IPS-NIHi7 (cell line): ENCODE measurements around the gene CACNA1D.
"Not testable (repeated sequence)": the region's sequence is repeated elsewhere in the genome, so short reads cannot be mapped to it uniquely, and the experiment has no call there.

Experiments
- DNase-seq: peaks from one replicate; pipeline ENCODE4 v3.0.0; 2012; ENCODE audit warnings: mixed read lengths; ENCODE audit errors: extremely low spot score

The CACNA1D gene

DNA sequence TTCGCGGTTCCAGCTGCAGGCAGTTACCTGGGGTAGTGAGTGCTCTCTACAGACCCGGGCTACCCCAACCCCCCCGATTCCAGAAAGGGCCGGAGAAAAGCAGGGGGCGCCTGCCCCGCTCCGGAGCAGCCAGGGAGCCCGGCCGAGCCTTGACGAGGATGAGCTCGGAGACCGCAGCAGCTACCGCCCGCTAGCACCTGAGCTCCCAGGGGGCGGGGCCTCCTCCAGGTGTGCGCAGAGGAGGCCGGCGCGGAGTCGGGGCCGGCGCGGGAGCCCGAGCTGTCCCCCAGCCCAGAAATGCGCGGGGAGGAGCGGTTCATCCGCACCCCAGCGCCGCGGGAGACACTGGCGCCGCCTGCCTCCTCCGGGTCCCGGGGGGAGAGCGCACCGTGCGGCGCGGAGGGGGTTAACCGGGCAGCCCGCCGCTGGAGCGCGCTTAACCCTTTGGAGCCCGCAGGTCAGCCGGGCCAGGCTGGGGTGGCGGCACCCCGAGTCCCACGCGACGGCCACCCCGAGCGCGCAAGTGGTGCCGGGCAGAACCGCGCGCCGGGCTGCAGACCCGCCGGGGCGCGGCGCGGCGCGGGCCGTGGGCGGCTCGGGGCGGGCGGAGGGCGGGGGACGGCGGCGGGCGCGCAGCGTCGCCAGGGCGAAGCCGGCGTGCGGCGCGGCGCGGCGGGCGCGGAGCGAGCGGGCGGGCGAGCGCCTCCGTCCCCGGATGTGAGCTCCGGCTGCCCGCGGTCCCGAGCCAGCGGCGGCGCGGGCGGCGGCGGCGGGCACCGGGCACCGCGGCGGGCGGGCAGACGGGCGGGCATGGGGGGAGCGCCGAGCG is at the start of gene CACNA1D:
Gene CACNA1D, plus strand, starts transcription at position 649 of the 829 bp plus-strand sequence. CDS start 556 bp downstream, outside the sequence.
- DNase-seq, result peak; percentile 86

GRCh38 chr3:53457068-53457467 is 37.3 kb upstream of the CACNA1D start:
- DNase-seq, result no peak

- no peak for DNase-seq
Observed at GRCh38 chr3:53460326-53460725, 34.1 kb upstream of the CACNA1D start.

GRCh38 chr3:53464424-53464823 is 30.0 kb upstream of the CACNA1D start:
- DNase-seq, result no peak

DNA sequence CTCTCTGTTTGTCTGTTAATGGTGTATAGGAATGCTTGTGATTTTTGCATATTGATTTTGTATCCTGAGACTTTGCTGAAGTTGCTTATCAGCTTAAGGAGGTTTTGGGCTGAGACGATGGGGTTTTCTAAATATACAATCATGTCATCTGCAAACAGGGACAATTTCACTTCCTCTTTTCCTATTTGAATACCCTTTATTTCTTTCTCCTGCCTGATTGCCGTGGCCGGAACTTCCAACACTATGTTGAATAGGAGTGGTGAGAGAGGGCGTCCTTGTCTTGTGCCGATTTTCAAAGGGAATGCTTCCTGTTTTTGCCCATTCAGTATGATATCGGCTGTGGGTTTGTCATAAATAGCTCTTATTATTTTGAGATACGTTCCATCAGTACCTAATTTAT is 24.7 kb upstream of the CACNA1D start:
- DNase-seq, result not testable (repeated sequence)

- no peak for DNase-seq
Observed at GRCh38 chr3:53473422-53473821, 21.0 kb upstream of the CACNA1D start.

- not testable (repeated sequence) for DNase-seq
Observed at GRCh38 chr3:53476372-53476771, 18.0 kb upstream of the CACNA1D start.

GRCh38 chr3:53477689-53478088 is 16.7 kb upstream of the CACNA1D start:
- DNase-seq, result not testable (repeated sequence)

DNA sequence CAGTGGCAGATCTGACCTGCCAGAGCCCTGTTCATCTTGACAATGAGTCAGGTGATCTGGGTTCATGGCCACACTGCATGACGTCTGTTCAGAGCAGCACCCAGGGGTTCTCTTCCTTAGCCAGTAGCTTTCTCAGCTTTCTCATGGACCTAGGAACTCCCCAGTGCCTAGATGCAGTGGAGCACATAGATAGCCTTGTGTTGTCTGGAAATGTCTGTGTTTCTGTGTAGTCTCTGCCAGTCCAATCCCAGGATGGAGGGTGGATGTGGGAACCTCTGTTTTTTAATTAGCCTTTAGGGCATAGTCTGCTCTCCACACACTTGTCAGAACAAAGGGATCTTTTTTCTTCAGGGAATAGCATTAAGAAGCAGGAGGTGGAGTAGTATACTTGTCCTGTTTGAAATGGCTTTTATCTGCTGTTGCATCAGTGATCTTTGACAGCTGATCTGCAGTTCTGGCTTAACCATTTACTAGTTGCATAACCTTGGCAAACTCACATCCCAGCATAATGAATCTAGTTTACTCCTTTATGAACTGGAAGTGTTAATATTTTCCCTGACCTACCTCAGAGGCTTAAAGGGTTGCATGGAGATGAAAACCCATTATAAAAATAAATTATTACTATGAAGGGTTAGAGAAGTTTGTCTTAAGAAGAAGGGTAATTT is 16.1 kb upstream of the CACNA1D start:
- DNase-seq, result no peak

GRCh38 chr3:53478921-53479664 is 15.3 kb upstream of the CACNA1D start:
- no peak for DNase-seq

DNA sequence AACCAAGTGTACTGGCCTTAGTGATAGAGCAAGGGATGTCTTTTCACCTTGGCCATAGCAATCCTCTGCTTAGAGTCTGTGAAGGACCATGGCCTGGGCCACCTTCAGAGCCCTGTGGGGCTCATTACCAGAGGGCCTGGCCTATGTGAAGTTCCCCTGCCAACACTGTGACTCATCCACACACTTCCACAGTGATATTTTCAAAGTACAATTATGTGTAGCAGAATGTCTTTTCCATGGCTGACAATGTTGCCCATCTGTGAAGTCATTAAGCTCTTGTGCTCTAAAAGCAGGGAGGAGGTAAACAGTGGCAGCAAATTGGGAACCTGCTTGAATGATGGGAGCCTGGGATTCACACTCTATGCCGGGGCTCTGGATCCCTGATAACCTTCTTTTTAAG is 12.2 kb upstream of the CACNA1D start:
- DNase-seq, result no peak

GRCh38 chr3:53483821-53484220 is 10.6 kb upstream of the CACNA1D start:
- DNase-seq, result no peak

DNA sequence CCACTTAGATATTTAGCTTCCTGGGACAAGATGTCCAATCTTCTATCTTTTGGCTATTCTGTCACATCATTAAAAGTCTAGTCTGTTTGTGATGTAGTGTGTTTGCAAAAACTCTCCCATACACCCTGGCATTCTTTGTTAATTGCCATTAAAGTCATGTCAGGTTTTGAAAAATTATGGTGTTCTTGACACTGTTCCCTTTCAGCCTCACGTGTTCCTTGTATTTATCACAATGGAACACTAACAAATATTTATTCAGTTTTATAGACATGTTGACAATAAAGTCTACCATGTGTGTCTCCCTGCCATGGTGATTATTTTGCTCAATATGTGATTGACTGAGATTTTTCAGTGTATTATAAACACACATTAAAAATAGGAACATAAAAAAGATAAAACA is 9.4 kb upstream of the CACNA1D start:
- no peak for DNase-seq

DNA sequence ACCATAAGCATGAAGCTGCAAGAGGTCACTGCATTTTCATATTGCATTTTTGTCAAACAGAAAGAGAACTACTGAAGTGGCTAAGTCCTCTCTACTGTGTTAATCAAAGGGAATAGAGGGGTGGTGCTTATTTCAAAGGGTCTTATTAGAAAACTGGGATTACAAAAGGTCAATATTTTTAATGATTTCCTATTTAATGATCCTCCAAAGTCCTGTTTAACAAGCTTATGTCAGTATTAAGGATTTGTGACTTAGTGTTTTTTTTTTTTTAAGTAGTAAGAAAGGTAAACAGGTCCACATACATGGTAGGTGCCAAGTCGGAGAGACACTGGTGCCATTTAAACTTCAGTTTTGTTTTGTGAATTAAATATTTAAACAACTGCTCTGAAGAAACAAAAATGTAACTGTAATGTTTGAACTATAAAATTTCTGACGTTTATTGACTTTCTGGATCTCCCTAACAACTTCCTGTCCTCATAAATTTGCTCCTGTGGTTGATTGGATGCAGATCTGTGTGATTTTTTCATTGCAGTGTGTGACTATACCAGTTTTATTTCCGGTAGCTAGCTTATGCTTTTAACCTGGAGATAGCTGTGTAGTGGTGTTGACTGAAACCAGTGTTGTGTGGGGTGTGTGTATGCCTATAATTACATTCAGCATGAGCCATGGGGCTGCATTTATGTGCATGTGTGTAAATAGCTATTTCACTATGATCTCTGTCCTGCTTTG is 8.6 kb upstream of the CACNA1D start:
- DNase-seq, result no peak

GRCh38 chr3:53486961-53487654 is 7.3 kb upstream of the CACNA1D start:
- peak; percentile 45 for DNase-seq

DNA sequence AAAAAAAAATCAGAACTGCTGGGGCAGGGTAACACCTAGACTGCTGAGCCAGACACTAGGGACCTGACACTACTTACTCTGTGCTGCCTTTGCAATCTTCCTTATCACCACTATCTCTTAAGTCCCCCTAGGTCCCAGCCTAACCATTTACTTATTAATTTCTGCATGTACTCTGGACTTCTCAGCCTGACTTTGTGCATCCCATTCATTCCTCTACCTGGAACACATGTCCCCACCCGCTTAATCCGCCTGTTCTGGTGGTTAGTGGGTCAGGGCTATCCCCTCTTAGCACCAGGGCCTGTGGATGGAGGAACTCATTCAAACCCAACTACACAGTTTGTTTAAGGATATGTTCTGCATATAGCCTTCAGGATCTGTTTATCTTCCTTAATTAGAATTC is 5.0 kb upstream of the CACNA1D start:
- DNase-seq, result no peak

GRCh38 chr3:53489787-53490458 is 4.5 kb upstream of the CACNA1D start:
- DNase-seq, result no peak

DNA sequence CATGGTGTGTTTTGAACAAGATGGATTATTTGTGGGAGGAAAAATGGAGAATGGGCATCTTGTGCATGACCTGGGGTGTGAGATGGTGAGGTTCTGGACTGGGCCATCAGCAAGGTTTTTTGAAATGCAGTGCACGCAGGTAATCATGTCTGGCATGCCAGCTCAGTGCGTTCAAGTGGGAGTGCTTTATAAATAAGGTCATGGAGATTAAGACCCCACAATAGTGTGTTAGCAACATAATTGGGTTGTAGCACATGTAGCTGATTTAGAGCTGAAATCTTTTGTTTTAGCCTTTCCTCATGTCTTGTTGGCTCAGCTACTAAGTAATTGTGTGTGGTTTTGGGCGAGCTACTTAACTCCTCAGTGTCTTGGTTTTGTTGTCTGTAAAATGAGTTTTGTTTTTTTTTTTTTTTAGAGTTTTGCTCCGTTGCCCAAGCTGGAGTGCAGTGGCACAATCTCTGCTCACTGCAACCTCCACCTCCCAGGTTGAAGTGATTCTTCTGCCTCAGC is 3.9 kb upstream of the CACNA1D start:
- DNase-seq, result no peak

- DNase-seq, result no peak
Observed at GRCh38 chr3:53491276-53491675, 3.1 kb upstream of the CACNA1D start.

- DNase-seq, result no peak
Observed at GRCh38 chr3:53493595-53493962, 832 bp upstream of the CACNA1D start.

GRCh38 chr3:53495146-53495519 is 722 bp downstream of the CACNA1D start:
- no peak for DNase-seq
